ENCODE measurements around the gene NUPR1. TPM values are rescaled to one million over a fixed set of nuclear protein-coding genes. Genes with fewer than 3 reads are reported as not detected.
"Not testable (repeated sequence)": the region's sequence is repeated elsewhere in the genome, so short reads cannot be mapped to it uniquely, and the experiment has no call there.

Gene NUPR1
- total RNA-seq, 4 donors from 2014 or later, result 1.6 to 11.9 (median 6.3) TPM

DNA sequence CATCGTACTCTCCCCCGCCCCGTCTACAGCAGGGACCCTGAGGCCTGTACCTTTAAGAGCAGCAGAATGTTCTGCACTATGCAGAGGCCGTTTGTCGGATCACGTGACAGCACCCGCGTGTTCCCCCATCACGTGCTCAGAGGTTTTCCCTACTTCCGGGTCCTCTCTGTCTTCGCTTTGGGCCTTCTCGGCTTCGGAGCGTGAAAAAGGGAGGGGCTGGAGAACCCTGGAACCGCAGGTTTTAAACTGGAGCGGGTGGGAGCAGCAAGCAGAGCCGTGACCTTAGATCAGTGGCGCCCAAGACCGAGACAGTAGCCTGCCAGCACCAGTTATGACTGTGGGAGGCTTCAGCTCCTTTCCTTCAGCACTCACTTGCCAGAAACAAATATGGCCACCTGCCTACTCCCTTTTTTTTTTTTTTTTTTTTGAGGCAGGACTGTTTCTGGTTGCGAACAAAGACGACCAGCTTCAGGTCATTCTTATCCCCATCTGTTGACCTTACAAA is 46.8 kb downstream of the NUPR1 start, which contains the start of gene CLN3:
Gene CLN3, minus strand, starts transcription at position 105 of the 505 bp plus-strand sequence. CDS start 315 bp downstream, outside the sequence.
- DNase-seq, result peak; percentile 93 to 97 (median 94)
- no peak for TF ChIP-seq CTCF (IDR thresholded peaks at IDR 0.05)
- peak in 1 of 2 donors; percentile 67 for TF ChIP-seq POLR2A (IDR thresholded peaks at IDR 0.05)
- Histone ChIP-seq H3K4me1 (peaks cover 0 to 35% (median 13%) of the 10 kb centered on the region in 4 donors), H3K4me3 (peak within 1 kb of the TSS; percentile 74 to 97 (median 82)), H3K9me3 (no peaks in the 10 kb centered on the region), H3K36me3 (peaks cover 0 to 24% (median 0%) of the 10 kb centered on the region in 3 donors), H3K27ac (peak within 1 kb of the TSS; percentile 89 to 97 (median 90)), H3K27me3 (no peaks in the 10 kb centered on the region)

DNA sequence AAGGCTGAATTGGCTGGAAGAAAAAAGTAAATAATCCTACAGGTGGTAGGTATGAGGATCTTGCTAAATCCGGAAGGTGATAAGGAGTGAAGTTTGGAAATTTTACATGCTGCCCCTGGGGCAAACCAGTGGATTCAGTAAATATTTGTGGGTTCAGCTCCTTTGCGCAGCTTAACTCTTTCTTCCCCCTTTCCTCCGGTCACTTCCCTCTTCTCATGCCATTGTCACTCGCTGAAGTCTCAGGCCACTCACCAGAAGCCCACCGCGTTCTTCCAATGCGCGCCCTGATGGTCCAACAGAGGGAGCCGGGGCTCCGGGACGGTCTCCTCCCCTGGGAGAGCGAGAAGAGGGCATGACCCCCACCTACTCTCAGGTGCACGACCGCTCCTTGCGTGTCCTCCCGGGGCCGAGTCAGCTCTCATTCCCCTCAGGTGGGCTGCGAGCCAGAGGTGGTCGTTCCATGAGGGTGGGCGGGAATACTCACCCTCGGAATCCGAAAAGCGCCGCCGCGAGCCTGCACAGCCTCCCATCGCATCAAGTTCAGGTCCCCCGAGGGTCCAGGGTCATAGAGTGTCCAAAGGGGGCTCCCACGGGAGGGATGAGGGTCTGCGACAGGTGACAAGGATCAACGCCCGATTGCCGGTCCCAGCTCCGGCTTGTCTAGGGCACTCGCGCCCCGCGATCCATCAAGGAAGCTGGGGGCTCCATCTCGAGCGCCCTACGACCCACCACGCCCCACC is 47.4 kb downstream of the NUPR1 start:
- peaks cover 0 to 35% (median 13%) of the 10 kb centered on the region in 4 donors for H3K4me1 ChIP-seq
- TF ChIP-seq POLR2A (IDR thresholded peaks at IDR 0.05), result no peak
- TF ChIP-seq CTCF (IDR thresholded peaks at IDR 0.05), result peak in 3 of 6 experiments; percentile 28 to 37 (median 30)
- no peaks in the 10 kb centered on the region for H3K9me3 ChIP-seq
- peak in 2 of 3 donors; percentile 39 to 70 for DNase-seq
- no peaks in the 10 kb centered on the region for H3K27me3 ChIP-seq
- H3K27ac ChIP-seq, result peak overlapping the region; percentile 89 to 97 (median 90)
- peak overlapping the region; percentile 74 to 97 (median 82) for H3K4me3 ChIP-seq
- H3K36me3 ChIP-seq, result peaks cover 0 to 31% (median 0%) of the 10 kb centered on the region in 3 donors

DNA sequence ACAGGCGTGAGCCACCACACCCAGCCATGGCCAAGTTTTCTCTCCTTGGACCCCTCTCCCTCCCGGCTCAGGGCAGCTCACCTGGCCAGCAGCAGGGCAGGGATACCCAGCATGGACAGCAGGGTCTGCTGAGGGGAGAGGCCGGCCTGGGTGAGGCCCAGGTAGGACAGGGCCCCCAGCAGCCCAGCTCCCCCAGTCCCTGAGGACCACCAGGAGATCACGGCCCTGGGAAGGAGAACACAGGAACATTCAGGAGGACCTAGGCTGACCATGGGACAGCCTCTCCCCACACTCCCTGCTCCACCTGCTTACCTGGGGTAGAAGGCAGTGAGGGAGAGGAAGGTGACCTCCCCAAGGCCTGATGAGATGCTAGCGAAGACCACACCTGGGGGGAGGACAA is 52.5 kb downstream of the NUPR1 start:
- DNase-seq, result no peak
- H3K4me3 ChIP-seq, result no peak overlapping the region
- H3K9me3 ChIP-seq, result no peaks in the 10 kb centered on the region
- peaks cover 0 to 64% (median 0%) of the 10 kb centered on the region in 3 donors for H3K36me3 ChIP-seq
- H3K27ac ChIP-seq, result no peak overlapping the region
- TF ChIP-seq POLR2A (IDR thresholded peaks at IDR 0.05) (no peak), CTCF (IDR thresholded peaks at IDR 0.05) (no peak)
- no peaks in the 10 kb centered on the region for H3K27me3 ChIP-seq
- peaks cover 0 to 20% (median 0%) of the 10 kb centered on the region in 4 donors for H3K4me1 ChIP-seq

DNA sequence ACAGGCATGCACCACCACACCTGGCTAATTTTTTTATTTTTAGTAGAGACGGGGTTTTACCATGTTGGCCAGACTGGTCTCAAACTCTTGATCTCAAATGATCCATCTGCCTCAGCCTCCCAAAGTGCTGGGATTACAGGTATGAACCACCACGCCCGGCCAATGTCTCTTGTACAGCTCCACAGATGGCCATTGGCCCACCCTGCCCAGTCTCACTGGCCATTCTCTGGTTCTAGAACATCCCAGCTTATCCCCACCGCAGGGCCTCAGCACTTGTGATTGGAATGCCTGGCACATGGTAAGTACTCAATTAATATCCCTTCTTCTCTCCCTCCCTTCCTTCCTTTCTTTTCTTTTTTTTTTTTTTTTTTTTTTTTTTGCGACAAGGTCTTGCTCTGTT is 55.4 kb downstream of the NUPR1 start:
- H3K9me3 ChIP-seq, H3K27ac ChIP-seq, DNase-seq, H3K27me3 ChIP-seq, H3K4me3 ChIP-seq, H3K4me1 ChIP-seq: not testable (repeated sequence)
- H3K36me3 ChIP-seq, result peaks cover 0 to 63% (median 0%) of the 10 kb centered on the region in 3 donors

Other genes starting within 250 kb of the NUPR1 start
- 1 to 10 TPM in 2 of 4 donors, under 1 TPM in 2; 0.35 to 2.5 (median 1.3) TPM for gene SBK1, start 246.4 kb downstream of the NUPR1 start, total RNA-seq
- gene NPIPB6, start 175.5 kb downstream of the NUPR1 start, total RNA-seq, result 10 to 100 TPM in 3 of 4 donors, not detected in 1; 11.4 to 20.6 (median 16.8) TPM
- gene EIF3CL, start 135.1 kb downstream of the NUPR1 start, total RNA-seq, result 100 to 1,000 TPM; 146 to 217 (median 216) TPM
- gene NPIPB7, start 66.6 kb downstream of the NUPR1 start, total RNA-seq, result not detected
- gene CLN3, start 46.9 kb downstream of the NUPR1 start, total RNA-seq, result 10 to 100 TPM; 47.0 to 83.6 (median 73.3) TPM
- gene APOBR, start 44.3 kb downstream of the NUPR1 start, total RNA-seq, result 10 to 100 TPM; 11.9 to 25.2 (median 14.6) TPM
- gene IL27, start 32.1 kb downstream of the NUPR1 start, total RNA-seq, result not detected
- gene SGF29, start 14.9 kb upstream of the NUPR1 start, total RNA-seq, result 100 to 1,000 TPM in 1 of 4 donors, 10 to 100 TPM in 3; 27.3 to 117 (median 45.6) TPM
- 100 to 1,000 TPM in 3 of 4 donors, 10 to 100 TPM in 1; 26.4 to 241 (median 178) TPM for gene SULT1A2, start 58.1 kb upstream of the NUPR1 start, total RNA-seq
- gene SULT1A1, start 71.1 kb upstream of the NUPR1 start, total RNA-seq, result 100 to 1,000 TPM; 120 to 959 (median 337) TPM
- 1 to 10 TPM in 2 of 4 donors, under 1 TPM in 1, not detected in 1; 0.85 to 2.1 (median 1.3) TPM for gene NPIPB8, start 99.1 kb upstream of the NUPR1 start, total RNA-seq
- gene EIF3C, start 172.5 kb upstream of the NUPR1 start, total RNA-seq, result 100 to 1,000 TPM; 157 to 700 (median 233) TPM
- gene NPIPB9, start 212.8 kb upstream of the NUPR1 start, total RNA-seq, result 10 to 100 TPM in 1 of 4 donors, 1 to 10 TPM in 1, not detected in 2; 3.9 to 22.2 TPM